Right ventricle myocardium inferior (tissue), 1 donor: ENCODE results near the gene MFF. TPM values are rescaled to one million over a fixed set of nuclear protein-coding genes. Genes with fewer than 3 reads are reported as not detected.
"Not testable (repeated sequence)": the region's sequence is repeated elsewhere in the genome, so short reads cannot be mapped to it uniquely, and the experiment has no call there.

Source experiments
- ATAC-seq: fragments of 200-7000 bp; cut with Tn5 transposase; one replicate; pipeline ENCODE4 v1.9.1; 2020; ENCODE audit warnings: mild to moderate bottlenecking, moderate library complexity
- DNase-seq: peaks from one replicate; pipeline ENCODE4 v3.0.0; 2021; ENCODE audit errors: missing footprints
- intact Hi-C: fragments of 100-400 bp; cut with DNase I; formaldehyde crosslinking; loops from one replicate; pipeline ENCODE4 v1.11.0; 2022
- total RNA-seq: library from RNA; stranded (reverse); fragmentation: NEBNext Ultra II Directional; extraction: Animal tissue kit (Norgen Biotek cat#: 25700); gene quantifications from one replicate; pipeline ENCODE4 v1.2.1, GENCODE V29; 2021
- donor health status: DM: no; HTN: yes; CAD: no; lungs with severe emphysema.

MFF gene
- total RNA-seq, 1 donor from 2014 or later: 91.5 TPM

GRCh38 chr2:227370092-227370491 lies 45.0 kb downstream of the MFF start:
- ATAC-seq: no peak
- intact Hi-C loops: no loop called here
- no peak for DNase-seq

GRCh38 chr2:227370791-227371312 lies 45.8 kb downstream of the MFF start:
- DNase-seq: no peak
- peak; percentile 76 for ATAC-seq
- intact Hi-C loops: no loop called here

- no peak for DNase-seq
- intact Hi-C loops: no loop called here
- ATAC-seq: no peak
Measured at GRCh38 chr2:227373389-227373788, 48.3 kb downstream of the MFF start.

- ATAC-seq: no peak
- intact Hi-C loops: no loop called here
- DNase-seq: no peak
Measured at GRCh38 chr2:227374158-227374557, 49.1 kb downstream of the MFF start.

- ATAC-seq (no peak), DNase-seq (no peak)
- intact Hi-C loops: no loop called here
Measured at GRCh38 chr2:227376656-227377396, 51.8 kb downstream of the MFF start.

GRCh38 chr2:227377467-227378351 lies 52.7 kb downstream of the MFF start:
- ATAC-seq (no peak), DNase-seq (no peak)
- intact Hi-C loops: no loop called here

- ATAC-seq (no peak), DNase-seq (no peak)
- intact Hi-C loops: no loop called here
Measured at GRCh38 chr2:227378371-227378782, 53.3 kb downstream of the MFF start.

- ATAC-seq: no peak
Measured at GRCh38 chr2:227379095-227379494, 54.0 kb downstream of the MFF start, which contains the start of gene TM4SF20. Gene TM4SF20, minus strand, starts transcription at chr2:227379306. Its CDS starts 38 bp downstream, at chr2:227379268.

GRCh38 chr2:227382241-227382835 lies 57.3 kb downstream of the MFF start:
- DNase-seq, ATAC-seq, intact Hi-C loops: not testable (repeated sequence)

More at GRCh38 chr2:227379095-227379494, 54.0 kb downstream of the MFF start, which contains the start of gene TM4SF20:
- DNase-seq: no peak
- intact Hi-C loops: no loop called here

GRCh38 chr2:227383686-227384085 lies 58.6 kb downstream of the MFF start:
- no peak for ATAC-seq
- intact Hi-C loops: no loop called here
- DNase-seq: no peak

GRCh38 chr2:227386630-227387029 lies 61.6 kb downstream of the MFF start:
- ATAC-seq: no peak
- intact Hi-C loops: no loop called here
- DNase-seq: no peak

- DNase-seq, intact Hi-C loops, ATAC-seq: not testable (repeated sequence)
Measured at GRCh38 chr2:227387583-227387982, 62.5 kb downstream of the MFF start, which contains the start of gene SCYGR1. Gene SCYGR1, minus strand, starts transcription at chr2:227387949. Its CDS starts 0 bp downstream, at chr2:227387949.

GRCh38 chr2:227388537-227389011 lies 63.5 kb downstream of the MFF start:
- ATAC-seq: no peak
- intact Hi-C loops: no loop called here
- no peak for DNase-seq

- ATAC-seq (no peak), DNase-seq (no peak)
- intact Hi-C loops: no loop called here
Measured at GRCh38 chr2:227389231-227389630, 64.2 kb downstream of the MFF start.

- intact Hi-C loops: no loop called here
- no peak for DNase-seq
- ATAC-seq: no peak
Measured at GRCh38 chr2:227389661-227390060, 64.6 kb downstream of the MFF start.

- no peak for ATAC-seq
- intact Hi-C loops: no loop called here
- no peak for DNase-seq
Measured at GRCh38 chr2:227390468-227391256, 65.6 kb downstream of the MFF start.

GRCh38 chr2:227394401-227394800 lies 69.3 kb downstream of the MFF start:
- no peak for ATAC-seq

GRCh38 chr2:227395556-227395955 lies 70.5 kb downstream of the MFF start:
- ATAC-seq: no peak
- no peak for DNase-seq
- intact Hi-C loops: no loop called here

More at GRCh38 chr2:227394401-227394800, 69.3 kb downstream of the MFF start:
- intact Hi-C loops: no loop called here
- DNase-seq: no peak
